GM23248 (cell line): Measurements from ENCODE around the gene SKAP2.

Experiments used
- EZH2 ChIP-seq: fragments of 200-600 bp; sonication (generic); IDR thresholded peaks from 2 replicates; pipeline ENCODE4 v1.6.1; 2018; ENCODE audit warnings: antibody characterized with exemption, mild to moderate bottlenecking; ENCODE audit not compliant: insufficient read depth, poor library complexity, severe bottlenecking
- EZH2phosphoT487 ChIP-seq: fragments of 200-600 bp; sonication (generic); IDR thresholded peaks from 2 replicates; pipeline ENCODE4 v1.6.1; 2018; ENCODE audit warnings: antibody characterized with exemption, moderate library complexity, mild to moderate bottlenecking, low read depth; ENCODE audit not compliant: insufficient read depth

GRCh38 chr7:26789481-26790184, 74.8 kb downstream of the SKAP2 start:
- TF ChIP-seq EZH2: no peak
- no peak for TF ChIP-seq EZH2phosphoT487
